GM12878 (cell line): ENCODE results near the gene ARHGAP6. TPM values are rescaled to one million over a fixed set of nuclear protein-coding genes. Genes with fewer than 3 reads are reported as not detected.
A peak's percentile ranks its signal among the peaks of the same experiment; 100 is the strongest.

ENCODE experiments used
- ATAC-seq: fragments of 200-7000 bp; cut with Tn5 transposase; 3 replicates; pipeline ENCODE4 v1.9.1; 2020; ENCODE audit warnings: mild to moderate bottlenecking, moderate library complexity
- BruUV-seq: library from RNA; stranded (reverse); fragments of 400-500 nt; replicated peaks from 2 replicates; lab custom pipeline; 2021; lab: Mats Ljungman, UMichigan
- CTCF ChIA-PET: fragments of 300-600 bp; sonication (Branson Sonifier 250); formaldehyde crosslinking; extraction: SDS; loops from one replicate; lab custom pipeline; 2021; ENCODE audit warnings: inconsistent platforms; lab: Yijun Ruan, JAX
- POLR2A ChIA-PET: fragments of 350-600 bp; formaldehyde crosslinking; extraction: SDS; loops from one replicate; lab custom pipeline; 2021; ENCODE audit warnings: inconsistent platforms; lab: Charles Lee
- RAD21 ChIA-PET: fragments of 300-600 bp; sonication (Branson Sonifier 250); formaldehyde crosslinking; loops from one replicate; lab custom pipeline; 2023; ENCODE audit warnings: antibody characterized with exemption; ENCODE audit not compliant: unreplicated experiment; lab: Charles Lee
- SMC1A ChIA-PET: fragments of 300-600 bp; sonication (Branson Sonifier 250); formaldehyde crosslinking; loops from one replicate; lab custom pipeline; 2023; ENCODE audit not compliant: unreplicated experiment, uncharacterized antibody; lab: Charles Lee
- DNase-seq: peaks from one replicate; pipeline ENCODE4 v3.0.0-alpha.2; 2011; ENCODE audit warnings: low read depth, low spot score
- FAIRE-seq: peaks from 3 replicates; lab custom pipeline; 2011; peaks lifted over from hg19 to GRCh38; lab: Jason Lieb, UNC
- H2AFZ ChIP-seq: 2 replicates; pipeline ENCODE4 v1.6.0; 2011; ENCODE audit warnings: low read depth, low read length, control low read depth; ENCODE audit not compliant: control insufficient read depth
- H3K27ac ChIP-seq: 2 replicates; pipeline ENCODE4 v1.5.1; 2011; ENCODE audit warnings: control low read depth; ENCODE audit not compliant: control insufficient read depth, insufficient read depth
- H3K27me3 ChIP-seq, 2 experiments: replicated peaks in 1 of 2; 2 replicates each; pipeline versions ENCODE4 v1.6.0 to v1.6.1; 2011; ENCODE audit warnings: low read length in 1 of 2; ENCODE audit not compliant: control insufficient read depth in 2 of 2, insufficient read depth in 2 of 2
- H3K36me3 ChIP-seq, 2 experiments: 2 replicates each; pipeline ENCODE4 v1.5.1; 2011; ENCODE audit warnings: low read length in 1 of 2; ENCODE audit not compliant: control insufficient read depth in 2 of 2, insufficient read depth in 2 of 2
- H3K4me1 ChIP-seq: 2 replicates; pipeline ENCODE4 v1.6.1; 2011; ENCODE audit warnings: mild to moderate bottlenecking, low read length, moderate library complexity, mixed read lengths; ENCODE audit not compliant: control insufficient read depth, insufficient read depth
- H3K4me2 ChIP-seq: 2 replicates; pipeline ENCODE4 v1.6.0; 2011; ENCODE audit warnings: control low read depth; ENCODE audit not compliant: control insufficient read depth, insufficient read depth
- H3K4me3 ChIP-seq: fragments of 200-600 bp; sonication (generic); 2 replicates; pipeline ENCODE4 v1.5.1; 2016
- H3K79me2 ChIP-seq: 2 replicates; pipeline ENCODE4 v1.6.0; 2011; ENCODE audit warnings: low read length; ENCODE audit not compliant: control insufficient read depth, insufficient read depth
- H3K9ac ChIP-seq: 2 replicates; pipeline ENCODE4 v1.8.0; 2011; ENCODE audit warnings: low read length, control low read depth, mixed read lengths; ENCODE audit not compliant: control insufficient read depth, insufficient read depth
- H3K9me3 ChIP-seq: replicated peaks from 3 replicates; pipeline ENCODE4 v1.5.1; 2011; ENCODE audit warnings: mild to moderate bottlenecking, low read length; ENCODE audit not compliant: control insufficient read depth, insufficient read depth
- H4K20me1 ChIP-seq: 2 replicates; pipeline ENCODE4 v1.6.0; 2011; ENCODE audit not compliant: control insufficient read depth, insufficient read depth
- BHLHE40 ChIP-seq, 2 experiments: fragments of 450-650 bp in 1 of 2; IDR thresholded peaks; 2 replicates each; pipeline ENCODE4 v1.6.1; 2011 to 2017; ENCODE audit warnings: low read depth in 2 of 2, borderline replicate concordance in 1 of 2, improper control_type of control experiment in 1 of 2, low read length in 1 of 2, mild to moderate bottlenecking in 1 of 2
- FOS ChIP-seq: IDR thresholded peaks from 3 replicates; pipeline ENCODE4 v1.6.1; 2011; ENCODE audit warnings: borderline replicate concordance; ENCODE audit not compliant: insufficient read length; ENCODE audit errors: extremely low read depth
- HDAC2 ChIP-seq: fragments of 200-600 bp; sonication (generic); IDR thresholded peaks from 2 replicates; pipeline ENCODE4 v1.6.1; 2017
- MEF2A ChIP-seq: IDR thresholded peaks from 2 replicates; pipeline ENCODE4 v1.6.1; 2011; ENCODE audit warnings: low read depth, mild to moderate bottlenecking, low read length, moderate library complexity; ENCODE audit not compliant: insufficient read depth
- PAX8 ChIP-seq: fragments of 450-650 bp; IDR thresholded peaks from 2 replicates; pipeline ENCODE4 v1.6.1; 2017; ENCODE audit warnings: mild to moderate bottlenecking, moderate library complexity
- SIX5 ChIP-seq: IDR thresholded peaks from 2 replicates; pipeline ENCODE4 v1.6.1; 2011; ENCODE audit warnings: mild to moderate bottlenecking, low read depth, low read length, moderate library complexity; ENCODE audit not compliant: severe bottlenecking
- TCF3 ChIP-seq: IDR thresholded peaks from 2 replicates; pipeline ENCODE4 v1.6.1; 2012; ENCODE audit warnings: low read depth, mild to moderate bottlenecking, low read length, borderline replicate concordance; ENCODE audit not compliant: insufficient read depth
- WRNIP1 ChIP-seq: IDR thresholded peaks from 2 replicates; pipeline ENCODE4 v1.6.1; 2011; ENCODE audit warnings: low read depth, low read length, improper control_type of control experiment, borderline replicate concordance
- in situ Hi-C: fragments of 300-500 bp; cut with MboI; formaldehyde crosslinking; loops from 9 replicates; pipeline ENCODE4 v1.14.3; 2018; ENCODE audit warnings: mixed read lengths
- intact Hi-C: fragments of 100-400 bp; cut with micrococcal nuclease; formaldehyde crosslinking; loops from one replicate; pipeline ENCODE4 v1.14.2; 2022; ENCODE audit not compliant: unreplicated experiment
- polyA plus RNA-seq, 11 experiments: library from polyadenylated mRNA; depleted of rRNA in 4 of 11; unstranded in 6 of 11; stranded (reverse) in 5 of 11; fragments of >200 nt; fragmentation: Nextera tagmentation in 4 of 11; fragmentation: Illumina TruSeq in 1 of 11; extraction: Ambion mirVana in 4 of 11; extraction: Trizol in 1 of 11; gene quantifications; 1 replicate in 1 of 11; 2 replicates in 10 of 11; pipeline versions ENCODE4 v1.2.1 to v1.2.3, GENCODE V29; 2011 to 2016; ENCODE audit warnings: inconsistent platforms in 2 of 11, missing spikeins in 2 of 11, low read depth in 1 of 11
- total RNA-seq, 4 experiments: library from RNA; depleted of rRNA in 3 of 4; stranded (reverse); fragments of >200 nt in 3 of 4; fragmentation: Illumina TruSeq in 1 of 4; extraction: Trizol in 1 of 4; gene quantifications; 2 replicates each; pipeline versions ENCODE4 v1.2.1 to v1.2.3, GENCODE V29; 2013 to 2021
- TF ChIP-seq, protein P1 (sequence below): IDR thresholded peaks from 2 replicates; pipeline ENCODE4 v1.6.1; 2012; ENCODE audit warnings: improper control_type of control experiment, low read depth, low read length; ENCODE audit not compliant: insufficient replicate concordance
- TF ChIP-seq, protein P2 (sequence below): fragments of 450-650 bp; IDR thresholded peaks from 2 replicates; pipeline ENCODE4 v1.6.1; 2017; ENCODE audit warnings: mild to moderate bottlenecking
- TF ChIP-seq, protein P3 (sequence below): fragments of 450-650 bp; IDR thresholded peaks from 2 replicates; pipeline ENCODE4 v1.6.1; 2018; ENCODE audit warnings: borderline replicate concordance, mild to moderate bottlenecking; ENCODE audit not compliant: partially characterized antibody

ARHGAP6 gene
- total and polyA plus RNA-seq, 10 of the 15 experiments (the other 5 are each of a cell fraction or from before 2014, with no cell fraction given) = 0.20 to 1.8 (median 0.76) TPM

DNA sequence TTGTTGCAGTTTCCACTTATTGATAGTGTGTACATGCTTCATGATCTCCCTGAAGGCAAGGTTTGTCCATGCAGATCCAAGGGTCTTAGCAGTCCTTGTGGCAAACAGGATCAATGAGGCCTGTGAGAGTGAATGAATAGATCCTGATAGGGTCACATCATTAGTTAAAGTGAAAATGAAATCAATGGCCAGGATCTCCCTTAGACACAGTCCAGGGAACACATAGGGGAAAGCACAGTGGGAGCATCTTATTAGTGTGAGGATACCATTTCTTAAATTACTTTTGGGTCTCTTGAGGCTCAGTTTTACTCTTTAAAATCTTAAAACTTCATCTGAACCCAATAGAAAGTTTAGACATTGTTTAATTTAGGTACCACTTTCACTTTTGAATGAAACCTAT is 59.3 kb downstream of the ARHGAP6 start:
- H3K79me2 ChIP-seq = no peaks in the 10 kb centered on the region
- H3K4me3 ChIP-seq = no peak overlapping the region
- no peak overlapping the region for H2AFZ ChIP-seq
- FAIRE-seq (no peak), DNase-seq (no peak), ATAC-seq (peak; percentile 54)
- BruUV-seq = no TSS peak
- peaks cover 10% of the 10 kb centered on the region for H3K4me1 ChIP-seq
- ChIA-PET POLR2A (no interaction called here), CTCF (interaction anchor here (0.7 to 1.0 kb wide), 3 partner anchors 23 to 1164 kb away, joined by 3 read pairs; no protein-coding TSS in a partner anchor), RAD21 (no interaction called here), SMC1A (interaction anchor here (1.4 to 2.3 kb wide), 3 partner anchors 9 to 51 kb away, joined by 3 to 9 read pairs (median 6); no protein-coding TSS in a partner anchor)
- H3K36me3 ChIP-seq = no peaks in the 10 kb centered on the region
- in situ Hi-C loops (no loop called here), intact Hi-C loops (no loop called here)
- no peaks in the 10 kb centered on the region for H3K27me3 ChIP-seq
- no peaks in the 10 kb centered on the region; the same call in 2 of the 3 replicates for H3K9me3 ChIP-seq
- no peak overlapping the region for H3K27ac ChIP-seq
- no peak overlapping the region for H3K4me2 ChIP-seq
- no peaks in the 10 kb centered on the region for H4K20me1 ChIP-seq
- H3K9ac ChIP-seq = no peak overlapping the region
- TF ChIP-seq, protein P1, sequence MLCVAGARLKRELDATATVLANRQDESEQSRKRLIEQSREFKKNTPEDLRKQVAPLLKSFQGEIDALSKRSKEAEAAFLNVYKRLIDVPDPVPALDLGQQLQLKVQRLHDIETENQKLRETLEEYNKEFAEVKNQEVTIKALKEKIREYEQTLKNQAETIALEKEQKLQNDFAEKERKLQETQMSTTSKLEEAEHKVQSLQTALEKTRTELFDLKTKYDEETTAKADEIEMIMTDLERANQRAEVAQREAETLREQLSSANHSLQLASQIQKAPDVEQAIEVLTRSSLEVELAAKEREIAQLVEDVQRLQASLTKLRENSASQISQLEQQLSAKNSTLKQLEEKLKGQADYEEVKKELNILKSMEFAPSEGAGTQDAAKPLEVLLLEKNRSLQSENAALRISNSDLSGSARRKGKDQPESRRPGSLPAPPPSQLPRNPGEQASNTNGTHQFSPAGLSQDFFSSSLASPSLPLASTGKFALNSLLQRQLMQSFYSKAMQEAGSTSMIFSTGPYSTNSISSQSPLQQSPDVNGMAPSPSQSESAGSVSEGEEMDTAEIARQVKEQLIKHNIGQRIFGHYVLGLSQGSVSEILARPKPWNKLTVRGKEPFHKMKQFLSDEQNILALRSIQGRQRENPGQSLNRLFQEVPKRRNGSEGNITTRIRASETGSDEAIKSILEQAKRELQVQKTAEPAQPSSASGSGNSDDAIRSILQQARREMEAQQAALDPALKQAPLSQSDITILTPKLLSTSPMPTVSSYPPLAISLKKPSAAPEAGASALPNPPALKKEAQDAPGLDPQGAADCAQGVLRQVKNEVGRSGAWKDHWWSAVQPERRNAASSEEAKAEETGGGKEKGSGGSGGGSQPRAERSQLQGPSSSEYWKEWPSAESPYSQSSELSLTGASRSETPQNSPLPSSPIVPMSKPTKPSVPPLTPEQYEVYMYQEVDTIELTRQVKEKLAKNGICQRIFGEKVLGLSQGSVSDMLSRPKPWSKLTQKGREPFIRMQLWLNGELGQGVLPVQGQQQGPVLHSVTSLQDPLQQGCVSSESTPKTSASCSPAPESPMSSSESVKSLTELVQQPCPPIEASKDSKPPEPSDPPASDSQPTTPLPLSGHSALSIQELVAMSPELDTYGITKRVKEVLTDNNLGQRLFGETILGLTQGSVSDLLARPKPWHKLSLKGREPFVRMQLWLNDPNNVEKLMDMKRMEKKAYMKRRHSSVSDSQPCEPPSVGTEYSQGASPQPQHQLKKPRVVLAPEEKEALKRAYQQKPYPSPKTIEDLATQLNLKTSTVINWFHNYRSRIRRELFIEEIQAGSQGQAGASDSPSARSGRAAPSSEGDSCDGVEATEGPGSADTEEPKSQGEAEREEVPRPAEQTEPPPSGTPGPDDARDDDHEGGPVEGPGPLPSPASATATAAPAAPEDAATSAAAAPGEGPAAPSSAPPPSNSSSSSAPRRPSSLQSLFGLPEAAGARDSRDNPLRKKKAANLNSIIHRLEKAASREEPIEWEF = no peak
- TF ChIP-seq, protein P2, sequence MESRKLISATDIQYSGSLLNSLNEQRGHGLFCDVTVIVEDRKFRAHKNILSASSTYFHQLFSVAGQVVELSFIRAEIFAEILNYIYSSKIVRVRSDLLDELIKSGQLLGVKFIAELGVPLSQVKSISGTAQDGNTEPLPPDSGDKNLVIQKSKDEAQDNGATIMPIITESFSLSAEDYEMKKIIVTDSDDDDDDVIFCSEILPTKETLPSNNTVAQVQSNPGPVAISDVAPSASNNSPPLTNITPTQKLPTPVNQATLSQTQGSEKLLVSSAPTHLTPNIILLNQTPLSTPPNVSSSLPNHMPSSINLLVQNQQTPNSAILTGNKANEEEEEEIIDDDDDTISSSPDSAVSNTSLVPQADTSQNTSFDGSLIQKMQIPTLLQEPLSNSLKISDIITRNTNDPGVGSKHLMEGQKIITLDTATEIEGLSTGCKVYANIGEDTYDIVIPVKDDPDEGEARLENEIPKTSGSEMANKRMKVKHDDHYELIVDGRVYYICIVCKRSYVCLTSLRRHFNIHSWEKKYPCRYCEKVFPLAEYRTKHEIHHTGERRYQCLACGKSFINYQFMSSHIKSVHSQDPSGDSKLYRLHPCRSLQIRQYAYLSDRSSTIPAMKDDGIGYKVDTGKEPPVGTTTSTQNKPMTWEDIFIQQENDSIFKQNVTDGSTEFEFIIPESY = no peak
- TF ChIP-seq, protein P3, sequence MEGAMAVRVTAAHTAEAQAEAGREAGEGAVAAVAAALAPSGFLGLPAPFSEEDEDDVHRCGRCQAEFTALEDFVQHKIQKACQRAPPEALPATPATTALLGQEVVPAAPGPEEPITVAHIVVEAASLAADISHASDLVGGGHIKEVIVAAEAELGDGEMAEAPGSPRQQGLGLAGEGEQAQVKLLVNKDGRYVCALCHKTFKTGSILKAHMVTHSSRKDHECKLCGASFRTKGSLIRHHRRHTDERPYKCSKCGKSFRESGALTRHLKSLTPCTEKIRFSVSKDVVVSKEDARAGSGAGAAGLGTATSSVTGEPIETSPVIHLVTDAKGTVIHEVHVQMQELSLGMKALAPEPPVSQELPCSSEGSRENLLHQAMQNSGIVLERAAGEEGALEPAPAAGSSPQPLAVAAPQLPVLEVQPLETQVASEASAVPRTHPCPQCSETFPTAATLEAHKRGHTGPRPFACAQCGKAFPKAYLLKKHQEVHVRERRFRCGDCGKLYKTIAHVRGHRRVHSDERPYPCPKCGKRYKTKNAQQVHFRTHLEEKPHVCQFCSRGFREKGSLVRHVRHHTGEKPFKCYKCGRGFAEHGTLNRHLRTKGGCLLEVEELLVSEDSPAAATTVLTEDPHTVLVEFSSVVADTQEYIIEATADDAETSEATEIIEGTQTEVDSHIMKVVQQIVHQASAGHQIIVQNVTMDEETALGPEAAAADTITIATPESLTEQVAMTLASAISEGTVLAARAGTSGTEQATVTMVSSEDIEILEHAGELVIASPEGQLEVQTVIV = no peak
- TF ChIP-seq WRNIP1 (no peak), FOS (no peak), PAX8 (no peak), SIX5 (no peak), BHLHE40 (IDR thresholded peaks at IDR 0.05; ENCODE audit: borderline replicate concordance in 1 of 2, low read depth in 2 of 2, low read length in 1 of 2) (no peak), TCF3 (no peak), MEF2A (no peak), HDAC2 (no peak)
